GM21367 (cell line): ENCODE measurements around the gene USP6NL.
"Not testable (repeated sequence)": the region's sequence is repeated elsewhere in the genome, so short reads cannot be mapped to it uniquely, and the experiment has no call there.

Experiments used
- ATAC-seq: cut with Tn5 transposase; IDR thresholded peaks from one replicate; pipeline ENCODE4 v1.9.1; 2021; ENCODE audit not compliant: unreplicated experiment

USP6NL gene

DNA sequence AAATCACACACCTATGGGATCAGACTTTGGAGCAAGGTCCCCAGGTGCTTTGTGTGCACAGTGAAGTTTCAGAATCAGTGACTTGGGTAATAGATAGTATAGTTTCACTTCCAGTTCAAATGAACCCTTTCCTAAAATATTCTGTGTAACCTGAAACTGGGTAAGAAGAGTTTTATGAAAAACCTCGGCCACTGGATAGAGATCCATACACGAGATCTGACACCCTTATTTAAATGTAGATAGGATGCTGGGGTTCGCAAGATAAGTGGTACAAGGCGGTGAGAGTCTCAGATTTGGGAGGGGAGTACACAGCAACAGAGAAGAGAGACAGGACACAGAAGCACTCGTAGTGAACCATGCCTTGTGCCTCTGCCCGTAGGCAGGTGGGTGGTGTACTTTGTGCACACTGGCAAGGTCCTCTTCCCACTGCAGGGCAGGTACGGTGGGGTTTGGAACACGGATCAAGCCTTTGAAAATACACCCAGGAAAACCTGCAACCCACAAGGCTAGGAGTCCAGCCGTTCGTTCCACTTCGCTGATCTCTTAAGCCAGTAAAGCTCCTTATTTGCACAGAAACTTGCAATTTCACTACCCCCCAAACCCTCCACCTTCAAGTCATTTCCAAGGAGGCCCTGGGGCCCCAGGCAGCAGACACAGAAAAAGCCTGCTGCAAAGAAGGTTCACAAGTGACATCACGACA lies 162.8 kb downstream of the USP6NL start:
- ATAC-seq, result peak; percentile 88

DNA sequence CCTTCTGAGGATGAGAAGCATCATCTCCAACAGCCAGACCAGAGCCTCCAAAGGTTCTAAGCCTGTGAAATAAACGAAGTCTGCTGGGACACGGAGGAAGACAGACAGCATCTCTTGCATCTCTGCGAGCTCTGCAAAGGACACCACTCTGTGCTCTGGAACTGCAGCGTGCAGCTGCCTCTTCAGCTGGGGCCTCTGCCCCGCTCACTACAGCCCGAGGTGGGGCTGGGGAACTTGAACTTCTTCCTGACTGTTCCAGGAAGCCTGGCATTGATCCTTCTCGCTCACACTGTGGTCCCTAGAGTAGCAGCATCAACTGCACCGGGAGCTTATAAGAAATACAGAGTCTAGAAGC lies 163.3 kb downstream of the USP6NL start:
- ATAC-seq, result peak; percentile 55

DNA sequence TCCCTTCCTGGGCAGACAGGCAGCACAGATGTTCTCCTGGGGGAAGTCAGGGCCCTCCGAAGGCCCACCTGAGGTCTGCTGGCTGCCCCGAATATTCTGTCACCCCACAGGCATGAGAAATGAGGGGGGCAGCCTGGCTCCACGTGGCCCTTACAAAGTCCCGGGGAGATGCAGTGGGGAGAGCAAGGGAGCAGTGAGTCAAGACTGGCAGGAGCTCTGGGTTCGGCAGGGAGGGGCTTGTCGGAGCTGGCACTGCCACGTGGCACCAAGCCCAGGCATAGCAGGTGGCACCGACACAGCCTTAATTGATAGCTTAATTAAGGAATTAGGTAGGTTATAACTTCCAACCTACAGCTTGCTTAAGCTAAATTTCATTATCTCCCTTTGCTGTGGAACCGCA lies 163.9 kb downstream of the USP6NL start:
- ATAC-seq, result no peak

DNA sequence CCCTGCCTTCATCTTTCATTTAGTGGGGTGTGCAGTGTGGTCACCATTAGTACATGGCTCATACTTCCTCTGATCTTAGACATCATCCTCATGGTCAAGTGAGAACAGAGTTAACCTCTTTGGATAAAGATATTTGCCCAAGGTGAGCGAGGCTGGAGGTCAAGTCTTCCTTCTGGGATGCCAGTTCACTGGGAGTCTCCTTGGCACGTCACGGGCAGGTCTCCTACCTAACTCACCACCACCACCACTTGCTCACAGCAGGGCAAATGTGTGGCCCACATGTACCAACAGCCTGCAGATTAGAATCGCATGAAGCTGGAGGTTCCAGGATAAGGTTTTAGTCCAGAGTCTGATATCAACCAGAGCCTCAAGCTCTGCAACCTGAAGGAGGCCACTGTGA lies 164.6 kb downstream of the USP6NL start:
- no peak for ATAC-seq

DNA sequence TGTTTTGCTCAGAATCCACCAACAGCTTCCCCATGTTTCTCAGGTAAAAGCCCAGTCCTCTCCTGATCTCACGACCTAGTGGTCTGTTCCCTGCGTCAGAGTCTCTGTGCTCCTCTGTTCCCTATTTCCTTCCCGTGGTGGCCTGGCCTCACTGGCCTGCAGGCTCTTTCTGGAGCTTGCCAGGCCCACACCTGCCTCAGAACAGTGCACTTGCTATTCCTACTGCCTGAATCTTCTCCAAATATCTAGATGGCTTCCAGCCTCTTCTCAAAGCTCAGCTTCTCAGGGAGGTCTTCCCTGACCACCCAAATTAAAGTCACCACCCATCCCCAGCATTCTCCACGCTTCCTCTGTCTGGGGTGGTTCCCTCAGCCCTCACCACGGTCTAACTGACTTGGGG lies 165.3 kb downstream of the USP6NL start:
- ATAC-seq, result no peak

DNA sequence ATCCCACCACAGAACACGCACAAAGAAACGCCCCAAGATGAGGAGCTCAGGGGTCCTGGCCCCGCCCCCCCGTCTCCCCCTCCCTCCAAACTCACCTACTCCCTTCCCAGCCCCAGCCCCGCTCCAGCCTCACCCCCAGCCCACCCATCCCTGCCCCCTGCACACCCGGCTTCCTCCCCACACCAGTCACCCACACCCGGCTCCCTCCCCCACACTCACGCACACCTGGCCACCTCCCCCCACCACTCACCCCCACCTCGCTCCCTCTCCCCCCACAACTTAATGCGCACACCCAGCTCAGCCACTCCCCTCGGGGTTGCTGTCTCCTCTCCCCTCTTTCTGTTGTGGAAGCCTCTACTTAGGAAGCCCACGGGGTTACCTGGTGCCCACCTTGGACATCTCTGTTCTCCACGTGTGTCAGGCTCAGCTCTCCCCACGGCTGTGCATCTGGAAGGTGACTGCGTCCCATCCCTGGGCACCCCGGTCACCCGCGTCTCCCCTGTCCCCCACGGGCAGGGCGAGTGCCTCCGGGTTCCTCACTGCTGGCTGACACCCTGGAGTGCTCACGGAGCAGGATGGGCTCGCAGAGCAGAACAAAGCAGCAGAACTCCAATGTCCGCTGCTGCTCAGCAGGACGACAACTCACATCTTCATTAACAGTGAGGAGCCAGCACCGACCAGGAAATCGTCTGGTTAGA lies 166.8 kb downstream of the USP6NL start:
- ATAC-seq, result no peak

DNA sequence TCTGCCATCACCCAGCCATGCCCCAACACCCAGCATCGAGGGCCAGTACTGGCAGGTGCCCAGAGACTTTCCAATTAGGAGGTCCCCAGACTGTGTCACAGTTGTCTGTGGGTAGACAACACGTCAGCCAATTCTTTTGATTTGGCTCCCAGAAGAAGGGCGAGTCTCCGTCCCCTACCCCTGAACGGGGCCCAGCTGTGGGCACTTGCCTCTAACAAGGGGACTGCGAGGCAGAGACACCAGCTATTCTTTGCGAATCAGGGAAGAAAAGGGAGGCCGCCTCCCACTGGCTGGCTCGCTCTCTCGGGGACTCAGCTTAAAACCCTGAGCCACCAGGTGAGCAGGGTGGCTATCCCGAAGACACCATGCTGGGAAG lies 167.3 kb downstream of the USP6NL start:
- ATAC-seq, result no peak

DNA sequence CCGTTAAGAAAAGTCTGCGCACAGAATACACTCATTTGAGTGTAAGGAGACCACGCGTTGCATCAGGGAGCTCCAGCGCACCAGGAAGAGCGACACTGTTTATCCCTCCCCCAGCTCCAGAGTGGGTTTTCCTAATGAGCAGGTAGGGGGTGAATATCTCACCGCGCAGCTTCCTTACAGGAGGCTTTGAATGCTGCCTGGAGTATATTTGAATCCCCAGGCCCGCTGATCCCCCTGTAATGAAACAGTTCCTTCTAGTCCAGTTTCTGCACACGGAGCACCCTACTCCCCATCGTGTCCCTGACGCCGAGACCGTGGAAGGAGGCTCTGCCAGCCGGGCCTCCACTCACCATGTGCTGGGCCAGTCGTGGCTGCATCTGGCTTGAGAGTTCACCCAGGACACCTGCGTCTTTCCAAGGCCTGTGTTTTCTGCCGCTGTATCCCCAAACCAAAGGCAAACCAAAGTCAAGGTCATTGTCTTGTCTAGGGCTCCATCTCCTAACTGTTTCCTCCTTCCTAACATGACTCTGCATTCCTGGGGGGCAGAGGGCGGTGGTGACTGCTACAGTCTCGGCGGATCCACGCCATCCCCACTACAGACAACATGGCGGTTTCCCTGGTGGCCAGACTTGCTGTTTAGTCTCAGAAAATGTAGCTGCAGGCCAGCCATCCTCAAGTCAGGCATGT lies 167.8 kb downstream of the USP6NL start:
- no peak for ATAC-seq

DNA sequence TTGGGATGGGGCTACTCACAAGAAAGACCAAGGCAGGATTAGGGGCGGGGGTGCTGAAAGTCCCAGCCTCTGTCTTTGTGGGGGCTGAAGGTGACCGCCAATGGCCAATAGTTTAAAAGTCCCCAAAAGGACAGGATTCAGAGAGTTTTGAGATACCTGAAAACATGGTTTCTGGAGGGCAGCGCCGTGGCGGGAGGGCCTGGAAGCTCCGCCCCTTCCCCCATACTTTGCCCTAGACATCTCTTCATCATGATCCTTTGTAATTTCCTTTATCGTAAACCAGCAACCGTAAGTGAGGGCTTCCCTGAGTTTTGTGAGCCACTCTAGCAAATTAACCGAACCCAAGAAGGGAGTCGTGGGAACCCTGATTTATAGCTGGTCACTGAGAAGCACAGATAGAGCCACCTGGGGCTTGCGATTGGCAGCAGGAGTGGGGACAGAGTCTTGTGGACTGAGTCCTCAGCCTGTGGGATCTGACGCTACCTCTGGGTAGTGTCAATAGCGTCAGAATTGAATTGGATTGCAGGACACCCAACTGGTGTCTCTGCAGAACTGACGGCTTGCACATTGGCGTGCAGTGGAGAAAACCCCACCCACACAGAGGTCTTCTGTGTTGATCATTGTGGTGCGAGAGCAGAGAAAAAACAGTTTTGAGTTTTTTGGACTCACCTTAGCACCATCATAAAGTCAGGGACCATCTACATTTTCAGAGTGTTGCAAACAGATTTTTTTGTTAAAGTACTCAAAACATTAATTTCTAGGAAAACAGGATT lies 169.3 kb downstream of the USP6NL start:
- no peak for ATAC-seq

DNA sequence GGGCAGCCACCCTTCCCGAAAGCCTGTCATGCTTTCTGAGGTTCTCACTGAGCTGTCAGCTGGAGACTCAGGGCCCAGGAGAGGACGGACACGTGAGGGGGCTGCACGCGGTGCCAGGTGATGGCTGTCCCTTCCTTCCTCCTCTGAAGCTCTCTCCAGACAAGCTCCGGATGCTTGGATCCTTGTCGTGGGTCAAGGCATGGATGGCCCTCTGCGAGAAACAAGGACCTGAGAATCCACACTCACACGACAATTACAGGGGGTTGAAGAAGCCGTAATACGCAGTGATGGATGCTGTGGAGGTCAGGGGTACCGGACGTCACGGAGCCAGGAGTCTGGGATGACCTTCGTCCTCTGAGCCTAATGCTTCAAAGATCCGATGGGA lies 170.3 kb downstream of the USP6NL start:
- no peak for ATAC-seq

DNA sequence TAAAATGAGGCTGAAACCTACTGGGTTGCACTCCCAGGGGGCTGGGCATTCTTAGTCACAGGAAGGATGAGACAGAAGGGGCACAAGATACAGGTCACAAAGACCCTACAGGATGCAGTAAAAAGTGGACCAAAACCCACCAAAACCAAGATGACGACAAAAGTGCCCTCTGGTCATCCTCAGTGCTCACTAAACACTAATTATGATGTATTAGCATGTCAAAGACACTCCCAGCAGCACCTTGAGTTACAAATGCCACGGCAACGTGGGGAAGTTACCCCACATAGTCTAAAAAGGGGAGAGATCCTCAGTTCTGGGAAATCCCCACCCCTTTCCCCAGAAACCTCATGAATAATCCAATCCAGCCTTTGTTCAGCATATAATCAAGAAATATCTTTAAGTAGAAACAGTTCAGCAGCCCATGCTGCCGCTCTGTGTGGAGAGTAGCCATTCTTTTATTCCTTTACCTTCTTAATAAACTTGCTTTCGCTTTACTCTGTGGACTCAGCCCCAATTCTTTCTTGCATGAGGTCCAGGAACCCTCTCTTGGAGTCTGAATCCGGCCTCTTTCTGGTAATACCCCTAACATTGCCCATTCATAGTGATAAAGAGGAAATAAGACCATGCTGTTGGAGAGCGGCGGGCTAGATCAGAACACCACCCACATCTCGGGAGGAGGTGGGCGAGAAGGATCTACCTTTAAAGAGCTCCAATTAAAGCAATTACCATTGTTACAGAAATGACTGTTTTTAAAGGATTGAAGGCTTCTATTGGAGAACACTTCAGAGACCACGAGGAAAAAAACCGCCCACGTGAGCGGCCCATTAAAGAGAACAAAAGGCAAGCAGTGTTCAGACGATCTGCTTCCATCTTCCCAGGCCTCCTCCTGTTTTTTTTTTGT lies 170.9 kb downstream of the USP6NL start:
- peak; percentile 60 for ATAC-seq

DNA sequence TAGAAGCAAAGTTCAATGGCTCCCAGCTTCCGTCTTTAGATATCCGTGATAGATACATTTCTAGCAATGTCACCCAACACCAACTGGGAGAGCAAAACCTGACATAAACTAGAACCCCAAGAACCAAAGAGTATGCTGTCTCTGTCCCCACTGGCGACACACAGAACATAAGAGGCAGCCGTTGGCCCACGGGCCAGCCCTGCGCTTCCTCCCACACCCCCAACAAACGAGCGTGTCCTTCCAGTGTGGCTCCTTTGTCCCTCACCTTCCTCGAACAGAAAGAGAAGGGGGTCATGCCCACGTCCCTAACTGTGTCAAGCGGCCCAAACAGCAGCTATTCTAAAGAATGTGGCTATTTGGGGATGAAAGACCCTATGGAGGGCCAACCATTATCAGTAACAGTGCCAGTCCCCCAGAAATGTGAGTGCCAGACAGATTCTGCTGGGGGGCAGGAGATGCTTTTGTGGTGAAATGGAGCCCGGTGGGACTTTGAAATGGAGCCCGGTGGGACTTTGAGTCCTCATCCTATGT lies 171.9 kb downstream of the USP6NL start:
- ATAC-seq, result no peak

DNA sequence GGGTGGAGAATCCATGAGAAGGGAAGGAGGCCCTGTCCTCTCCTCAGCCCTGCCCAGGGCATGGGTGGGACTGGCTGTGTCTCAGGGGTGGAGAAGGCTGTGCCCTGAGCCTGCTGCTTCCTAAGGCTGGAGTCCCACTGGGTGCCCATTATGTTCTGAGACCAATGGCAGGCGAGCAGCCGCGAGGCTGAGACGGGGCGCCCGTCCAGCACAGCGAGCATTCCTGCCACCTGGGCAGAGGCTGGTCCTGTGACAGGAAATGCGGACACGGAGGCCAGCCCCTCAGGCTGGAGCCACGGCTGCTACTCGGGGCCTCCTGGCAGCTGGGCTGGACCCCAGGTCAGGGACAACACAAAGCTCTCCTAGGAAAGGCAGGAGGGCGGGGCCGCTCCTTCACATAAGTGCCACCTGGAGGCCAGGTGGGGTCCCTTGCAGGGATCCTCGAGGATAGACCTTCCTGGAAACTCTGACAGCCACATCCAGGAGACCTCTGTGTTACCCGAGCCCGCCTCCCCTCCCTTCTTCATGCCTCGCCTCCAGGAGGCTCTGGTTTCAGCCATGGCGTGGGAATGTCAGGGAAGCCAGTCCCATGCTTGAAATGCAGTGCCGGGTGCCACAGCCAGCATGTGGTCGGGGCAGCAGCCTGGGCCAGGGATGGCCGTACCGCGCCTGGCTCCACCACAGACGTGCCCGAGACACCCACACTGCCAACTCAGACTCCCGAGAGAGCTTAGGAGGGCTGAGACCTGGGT lies 173.9 kb downstream of the USP6NL start:
- ATAC-seq, result no peak

DNA sequence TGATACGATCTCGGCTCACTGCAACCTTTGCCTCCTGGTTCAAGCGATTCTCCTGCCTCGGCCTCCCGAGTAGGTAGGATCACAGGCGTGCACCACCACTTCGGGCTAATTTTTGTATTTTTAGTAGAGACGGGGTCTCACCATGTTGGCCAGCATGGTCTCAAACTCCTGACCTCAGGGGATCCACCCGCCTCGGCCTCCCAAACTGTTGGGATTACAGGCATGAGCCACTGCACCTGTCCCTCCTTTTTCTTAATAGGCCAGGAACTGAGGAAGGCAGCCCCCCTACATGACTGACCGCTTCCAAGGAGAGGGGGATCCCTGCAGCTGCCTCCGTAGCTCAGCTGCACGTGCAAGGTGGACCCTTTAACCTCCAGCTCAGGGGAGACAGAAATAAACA lies 175.0 kb downstream of the USP6NL start:
- ATAC-seq, result not testable (repeated sequence)

DNA sequence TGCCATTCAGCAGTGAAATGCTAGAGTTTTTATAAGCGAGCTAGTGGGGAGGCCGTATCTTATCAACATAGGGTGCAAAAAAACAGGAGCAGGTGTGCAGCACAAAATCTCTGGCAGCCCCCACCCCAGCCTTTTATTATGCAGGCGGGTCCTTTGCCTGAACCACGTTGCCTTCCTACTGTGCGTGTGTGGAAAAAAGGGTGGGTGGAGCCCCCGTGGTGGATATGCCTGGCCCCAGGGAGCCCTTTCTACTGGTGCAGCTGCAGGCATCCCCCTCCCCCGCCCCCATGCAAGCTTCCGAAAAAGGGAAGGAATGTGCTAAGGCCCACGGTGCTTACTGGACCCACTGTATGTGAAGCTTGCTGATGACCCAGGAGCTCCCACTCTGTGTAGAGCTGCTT lies 175.9 kb downstream of the USP6NL start:
- ATAC-seq, result no peak

DNA sequence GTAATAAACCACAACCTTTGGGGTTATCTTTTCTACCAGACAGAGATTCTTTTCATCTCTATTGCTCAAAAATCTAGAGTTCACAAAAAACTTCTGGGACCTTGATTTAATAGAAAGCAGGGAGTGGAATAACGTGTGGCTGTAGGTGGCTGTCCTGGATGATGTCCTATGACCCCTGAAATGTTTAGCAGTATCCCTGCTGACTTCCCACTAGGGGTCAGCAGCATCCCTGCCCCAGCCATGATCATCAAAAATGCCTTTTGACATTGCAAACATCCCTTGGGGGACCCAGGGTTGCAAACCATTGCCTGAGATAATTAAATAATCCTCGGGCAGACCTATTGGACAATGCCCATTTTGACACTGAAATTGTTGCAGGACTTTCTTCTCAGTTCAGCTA lies 177.1 kb downstream of the USP6NL start:
- no peak for ATAC-seq

DNA sequence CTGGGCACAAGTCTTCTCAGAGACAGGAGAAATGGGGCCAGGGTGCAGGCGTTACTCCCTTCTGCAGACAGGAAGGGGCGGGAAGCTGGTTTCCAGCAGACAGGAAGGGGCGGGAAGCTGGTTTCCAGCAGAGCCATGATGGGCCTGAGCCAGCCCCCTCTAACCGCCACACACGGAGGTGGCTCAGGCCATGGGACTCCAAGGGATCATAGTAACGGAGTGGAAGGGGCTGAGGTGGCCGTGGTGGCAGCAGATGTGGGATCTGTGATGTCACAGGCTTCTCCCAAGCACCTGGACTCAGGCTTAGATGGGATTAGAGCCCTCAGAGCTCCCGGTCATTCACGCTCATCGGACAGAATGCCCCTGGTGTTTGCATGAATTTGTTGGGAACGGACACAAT lies 177.8 kb downstream of the USP6NL start:
- no peak for ATAC-seq

DNA sequence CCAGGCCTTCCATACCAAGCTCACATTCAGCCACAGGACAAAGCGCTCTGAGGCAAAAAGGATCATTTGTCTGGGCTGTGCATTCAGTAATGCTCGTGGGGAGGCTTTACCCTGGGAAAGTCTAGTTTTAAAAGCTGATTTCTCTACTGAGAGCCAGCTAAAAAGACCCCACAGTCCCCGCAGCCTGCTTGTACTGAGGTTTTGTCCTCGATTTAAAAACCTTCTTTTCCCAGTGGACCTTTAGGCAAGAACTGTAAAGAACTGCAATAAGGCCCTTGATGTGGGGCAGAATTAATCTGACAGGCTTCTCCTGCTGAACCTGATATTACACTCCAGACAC lies 180.3 kb downstream of the USP6NL start:
- ATAC-seq, result no peak

DNA sequence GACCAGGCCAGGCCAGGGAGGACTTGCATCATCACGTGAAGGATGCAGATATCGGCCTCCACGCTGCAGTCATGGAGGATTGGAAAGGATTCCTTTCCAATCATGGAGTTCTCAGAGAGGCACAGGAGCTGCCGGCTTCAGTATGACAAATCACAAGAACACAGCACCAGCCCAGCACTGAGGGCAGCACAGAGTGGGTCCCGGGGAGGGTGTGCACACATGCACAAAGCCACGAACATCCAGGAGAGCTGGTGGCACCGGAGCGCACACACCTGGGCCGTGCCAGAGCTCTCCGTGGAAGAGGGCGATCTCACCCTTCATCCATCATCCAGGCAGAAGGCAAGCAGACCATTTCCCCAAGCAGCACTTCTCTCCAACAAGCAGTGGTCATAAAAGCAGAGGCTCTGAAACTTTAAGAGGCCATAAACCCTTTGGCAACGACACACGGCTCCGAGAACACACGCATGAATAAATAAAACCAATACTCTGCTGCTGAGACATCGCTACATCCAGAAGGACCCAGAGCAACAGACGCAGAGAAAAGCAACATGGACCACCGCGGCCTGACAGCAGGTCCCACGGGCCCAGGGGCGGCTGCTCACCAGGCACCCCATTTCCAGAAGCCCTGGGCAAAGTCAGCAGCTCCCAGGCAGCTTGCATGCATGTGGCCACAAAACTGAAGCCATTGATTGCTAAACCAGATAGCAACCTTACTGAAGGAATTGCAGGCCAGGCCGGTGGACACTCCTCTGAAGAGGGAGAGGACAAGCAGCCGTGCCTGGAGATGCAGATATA lies 180.8 kb downstream of the USP6NL start:
- no peak for ATAC-seq
